ENCODE data around the gene SLC38A3.

The SLC38A3 gene

GRCh38 chr3:50165910-50166538, 39.0 kb upstream of the SLC38A3 start:
- DNase-seq (ENCODE audit: low read depth), result no peak
- no peak for TF ChIP-seq CTCF (conservative IDR thresholded peaks at IDR 0.05; ENCODE audit: low read depth, low read length)
- H3K4me3 ChIP-seq (ENCODE audit: low read length), result no peak overlapping the region

- no peak for TF ChIP-seq CTCF (conservative IDR thresholded peaks at IDR 0.05; ENCODE audit: low read depth, low read length)
- DNase-seq (ENCODE audit: low read depth), result no peak
- no peak overlapping the region for H3K4me3 ChIP-seq (ENCODE audit: low read length)
These were observed 38.5 kb upstream of the SLC38A3 start for GRCh38 chr3:50166620-50167019.

GRCh38 chr3:50167069-50167840, 37.8 kb upstream of the SLC38A3 start:
- H3K4me3 ChIP-seq (ENCODE audit: low read length), result no peak overlapping the region
- TF ChIP-seq CTCF (conservative IDR thresholded peaks at IDR 0.05; ENCODE audit: low read depth, low read length), result no peak
- DNase-seq (ENCODE audit: low read depth), result no peak

GRCh38 chr3:50167841-50168209, 37.2 kb upstream of the SLC38A3 start:
- H3K4me3 ChIP-seq (ENCODE audit: low read length), result no peak overlapping the region
- no peak for DNase-seq (ENCODE audit: low read depth)
- TF ChIP-seq CTCF (conservative IDR thresholded peaks at IDR 0.05; ENCODE audit: low read depth, low read length), result no peak

- DNase-seq (ENCODE audit: low read depth), result no peak
- H3K4me3 ChIP-seq (ENCODE audit: low read length), result no peak overlapping the region
- TF ChIP-seq CTCF (conservative IDR thresholded peaks at IDR 0.05; ENCODE audit: low read depth, low read length), result no peak
These were observed 36.7 kb upstream of the SLC38A3 start for GRCh38 chr3:50168388-50168787.

- no peak overlapping the region for H3K4me3 ChIP-seq (ENCODE audit: low read length)
- DNase-seq (ENCODE audit: low read depth), result no peak
- no peak for TF ChIP-seq CTCF (conservative IDR thresholded peaks at IDR 0.05; ENCODE audit: low read depth, low read length)
These were observed 36.3 kb upstream of the SLC38A3 start for GRCh38 chr3:50168791-50169190.
